ENCODE results near the gene SMPD3.

DNA sequence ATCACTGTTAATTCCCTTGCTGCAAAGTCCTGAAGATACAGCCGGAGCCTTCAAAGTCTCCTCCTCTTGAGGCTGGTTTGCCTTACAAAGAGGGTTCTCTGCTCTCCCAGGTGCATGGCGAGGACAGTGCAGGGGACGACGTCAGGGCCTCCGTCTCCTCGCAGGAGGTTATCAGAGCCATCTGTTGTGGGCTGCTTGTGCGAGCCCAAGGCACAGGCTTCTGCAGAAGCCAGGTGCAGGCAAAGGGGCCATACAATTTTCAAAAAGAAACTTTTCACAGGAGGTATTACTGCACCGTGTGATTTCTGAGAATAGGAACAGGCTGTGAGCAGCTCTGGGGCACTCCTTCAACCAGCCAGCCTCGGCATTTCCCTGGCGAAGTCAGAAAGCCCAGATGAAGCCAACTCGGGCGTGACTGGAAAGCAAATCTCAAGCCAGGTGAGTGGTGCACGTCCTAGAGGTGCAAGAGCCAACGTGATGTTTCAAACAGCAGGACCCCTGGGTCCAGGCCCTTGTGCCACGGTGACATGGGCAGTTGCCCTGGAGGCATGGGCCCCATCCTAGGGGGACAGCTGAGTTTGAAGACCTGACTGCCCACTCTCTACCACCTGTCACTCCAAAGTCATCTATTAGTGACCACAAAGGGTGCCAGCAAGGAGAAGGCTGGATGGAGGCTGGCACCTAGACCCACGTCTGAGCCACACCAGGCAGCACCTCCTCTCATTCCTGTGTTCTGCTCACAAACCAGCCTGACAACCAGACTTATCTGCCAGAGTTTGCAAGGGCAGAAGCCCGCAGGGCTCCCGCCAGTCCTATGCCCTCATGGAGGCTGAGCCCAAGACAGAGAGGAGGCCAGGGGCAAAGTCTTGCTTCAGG, 68.6 kb downstream of the SMPD3 start:
- TF ChIP-seq EZH2phosphoT487 (IDR thresholded peaks at IDR 0.05; ENCODE audit: low read depth, severe bottlenecking, unreplicated experiment): no peak
- TF ChIP-seq CTCF (IDR thresholded peaks at IDR 0.05; ENCODE audit: poor library complexity): no peak
- no peak for TF ChIP-seq EZH2 (IDR thresholded peaks at IDR 0.05; ENCODE audit: borderline replicate concordance)
